ENCODE measurements around the gene PON1.

PON1 gene

GRCh38 chr7:95324431-95324830 lies at the start of gene PON1:
Gene PON1 (minus strand): TSS chr7:95324532. CDS start chr7:95324475, 57 bp downstream.
- peak; percentile 61 for DNase-seq

GRCh38 chr7:95373323-95373722 lies 49.0 kb upstream of the PON1 start:
- peak; percentile 17 for DNase-seq

GRCh38 chr7:95368235-95368634 lies 43.9 kb upstream of the PON1 start:
- DNase-seq, result peak; percentile 30

- DNase-seq, result peak; percentile 86
Measured at GRCh38 chr7:95367606-95368005, 43.3 kb upstream of the PON1 start.

GRCh38 chr7:95365151-95365550 lies 40.8 kb upstream of the PON1 start:
- DNase-seq, result peak; percentile 67

GRCh38 chr7:95357623-95358022 lies 33.3 kb upstream of the PON1 start:
- DNase-seq, result peak; percentile 19

GRCh38 chr7:95342642-95343307 lies 18.4 kb upstream of the PON1 start:
- DNase-seq, result peak; percentile 30

- DNase-seq, result no peak
Measured at GRCh38 chr7:95342029-95342428, 17.7 kb upstream of the PON1 start.

GRCh38 chr7:95340491-95340890 lies 16.2 kb upstream of the PON1 start:
- no peak for DNase-seq

GRCh38 chr7:95338832-95339231 lies 14.5 kb upstream of the PON1 start:
- no peak for DNase-seq

- DNase-seq, result no peak
Measured at GRCh38 chr7:95335093-95335492, 10.8 kb upstream of the PON1 start.

GRCh38 chr7:95334447-95334846 lies 10.1 kb upstream of the PON1 start:
- DNase-seq, result no peak

- DNase-seq, result no peak
Measured at GRCh38 chr7:95330961-95331337, 6.6 kb upstream of the PON1 start.

- DNase-seq, result peak; percentile 13
Measured at GRCh38 chr7:95330204-95330960, 6.0 kb upstream of the PON1 start.

- no peak for DNase-seq
Measured at GRCh38 chr7:95327356-95327755, 3.0 kb upstream of the PON1 start.

- DNase-seq, result no peak
Measured at GRCh38 chr7:95323410-95324129, 762 bp downstream of the PON1 start.

- DNase-seq, result no peak
Measured at GRCh38 chr7:95322854-95323253, 1.5 kb downstream of the PON1 start.

GRCh38 chr7:95322396-95322795 lies 1.9 kb downstream of the PON1 start:
- DNase-seq, result no peak

- no peak for DNase-seq
Measured at GRCh38 chr7:95321720-95322119, 2.6 kb downstream of the PON1 start.

- no peak for DNase-seq
Measured at GRCh38 chr7:95320651-95321050, 3.7 kb downstream of the PON1 start.

- DNase-seq, result no peak
Measured at GRCh38 chr7:95319570-95319969, 4.8 kb downstream of the PON1 start.

GRCh38 chr7:95318501-95319100 lies 5.7 kb downstream of the PON1 start:
- DNase-seq, result peak; percentile 63

- DNase-seq, result no peak
Measured at GRCh38 chr7:95317966-95318365, 6.4 kb downstream of the PON1 start.

Data from DMS53 (cell line).